Upper lobe of right lung (tissue), 1 donor: Measurements from ENCODE around the gene DNM1. TPM values are rescaled to one million over a fixed set of nuclear protein-coding genes. Genes with fewer than 3 reads are reported as not detected.

Experiments
- ATAC-seq: fragments of 200-7000 bp; cut with Tn5 transposase; one replicate; pipeline ENCODE4 v1.9.1; 2020; ENCODE audit warnings: mild to moderate bottlenecking, moderate library complexity
- DNase-seq: peaks from one replicate; pipeline ENCODE4 v3.0.0-alpha.2; 2020
- H3K27ac ChIP-seq: fragments of 200-600 bp; one replicate; pipeline ENCODE4 v1.8.0; 2022
- H3K27me3 ChIP-seq: fragments of 200-600 bp; one replicate; pipeline ENCODE4 v1.8.0; 2022; ENCODE audit warnings: mild to moderate bottlenecking
- H3K36me3 ChIP-seq: fragments of 200-600 bp; one replicate; pipeline ENCODE4 v1.8.0; 2022
- H3K4me1 ChIP-seq: fragments of 200-600 bp; one replicate; pipeline ENCODE4 v1.8.0; 2022
- H3K4me3 ChIP-seq: fragments of 200-600 bp; one replicate; pipeline ENCODE4 v1.8.0; 2022; ENCODE audit warnings: mild to moderate bottlenecking
- H3K9me3 ChIP-seq: fragments of 200-600 bp; one replicate; pipeline ENCODE4 v1.8.0; 2022
- intact Hi-C: fragments of 100-400 bp; cut with DNase I; formaldehyde crosslinking; loops from one replicate; pipeline ENCODE4 v1.11.0; 2022
- total RNA-seq: library from RNA; stranded (reverse); fragmentation: NEBNext Ultra II Directional; extraction: Animal tissue kit (Norgen Biotek cat#: 25700); gene quantifications from one replicate; pipeline ENCODE4 v1.2.1, GENCODE V29; 2021
- TF ChIP-seq, protein P1 (sequence below): fragments of 200-600 bp; IDR thresholded peaks from one replicate; pipeline ENCODE4 v1.8.0; 2022; ENCODE audit warnings: antibody characterized with exemption
- donor health status: DM: no; HTN: yes; CAD: no; lungs with severe emphysema.

Gene DNM1
- total RNA-seq, 1 donor from 2014 or later: 5.2 TPM

DNA sequence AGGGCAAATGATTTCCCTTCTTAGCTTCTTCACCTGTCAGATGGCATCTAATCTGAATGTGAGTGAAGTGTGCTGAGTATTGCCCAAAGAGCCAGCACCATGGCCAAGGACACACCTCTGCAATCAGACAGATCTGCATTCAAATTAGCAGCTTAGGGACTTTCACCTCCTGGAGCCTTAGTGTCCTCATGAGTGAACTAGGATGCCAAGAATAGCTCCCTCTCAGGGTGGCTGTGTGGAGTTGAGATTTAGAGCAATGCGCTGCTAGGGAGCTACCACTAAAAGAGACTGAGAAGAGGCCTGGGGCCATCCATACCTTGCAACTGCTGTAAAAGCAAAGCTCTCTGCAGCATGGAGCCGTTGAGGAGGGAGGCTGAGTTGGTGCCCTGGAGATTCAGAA is 13.2 kb upstream of the DNM1 start:
- DNase-seq (no peak), ATAC-seq (no peak)
- TF ChIP-seq, protein P1, sequence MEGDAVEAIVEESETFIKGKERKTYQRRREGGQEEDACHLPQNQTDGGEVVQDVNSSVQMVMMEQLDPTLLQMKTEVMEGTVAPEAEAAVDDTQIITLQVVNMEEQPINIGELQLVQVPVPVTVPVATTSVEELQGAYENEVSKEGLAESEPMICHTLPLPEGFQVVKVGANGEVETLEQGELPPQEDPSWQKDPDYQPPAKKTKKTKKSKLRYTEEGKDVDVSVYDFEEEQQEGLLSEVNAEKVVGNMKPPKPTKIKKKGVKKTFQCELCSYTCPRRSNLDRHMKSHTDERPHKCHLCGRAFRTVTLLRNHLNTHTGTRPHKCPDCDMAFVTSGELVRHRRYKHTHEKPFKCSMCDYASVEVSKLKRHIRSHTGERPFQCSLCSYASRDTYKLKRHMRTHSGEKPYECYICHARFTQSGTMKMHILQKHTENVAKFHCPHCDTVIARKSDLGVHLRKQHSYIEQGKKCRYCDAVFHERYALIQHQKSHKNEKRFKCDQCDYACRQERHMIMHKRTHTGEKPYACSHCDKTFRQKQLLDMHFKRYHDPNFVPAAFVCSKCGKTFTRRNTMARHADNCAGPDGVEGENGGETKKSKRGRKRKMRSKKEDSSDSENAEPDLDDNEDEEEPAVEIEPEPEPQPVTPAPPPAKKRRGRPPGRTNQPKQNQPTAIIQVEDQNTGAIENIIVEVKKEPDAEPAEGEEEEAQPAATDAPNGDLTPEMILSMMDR: no peak
- Histone ChIP-seq H3K36me3 (peaks cover 31% of the 10 kb centered on the region), H3K27me3 (no peaks in the 10 kb centered on the region), H3K27ac (no peak overlapping the region), H3K4me1 (peaks cover 18% of the 10 kb centered on the region), H3K4me3 (no peak overlapping the region), H3K9me3 (no peaks in the 10 kb centered on the region)
- intact Hi-C loops: no loop called here

DNA sequence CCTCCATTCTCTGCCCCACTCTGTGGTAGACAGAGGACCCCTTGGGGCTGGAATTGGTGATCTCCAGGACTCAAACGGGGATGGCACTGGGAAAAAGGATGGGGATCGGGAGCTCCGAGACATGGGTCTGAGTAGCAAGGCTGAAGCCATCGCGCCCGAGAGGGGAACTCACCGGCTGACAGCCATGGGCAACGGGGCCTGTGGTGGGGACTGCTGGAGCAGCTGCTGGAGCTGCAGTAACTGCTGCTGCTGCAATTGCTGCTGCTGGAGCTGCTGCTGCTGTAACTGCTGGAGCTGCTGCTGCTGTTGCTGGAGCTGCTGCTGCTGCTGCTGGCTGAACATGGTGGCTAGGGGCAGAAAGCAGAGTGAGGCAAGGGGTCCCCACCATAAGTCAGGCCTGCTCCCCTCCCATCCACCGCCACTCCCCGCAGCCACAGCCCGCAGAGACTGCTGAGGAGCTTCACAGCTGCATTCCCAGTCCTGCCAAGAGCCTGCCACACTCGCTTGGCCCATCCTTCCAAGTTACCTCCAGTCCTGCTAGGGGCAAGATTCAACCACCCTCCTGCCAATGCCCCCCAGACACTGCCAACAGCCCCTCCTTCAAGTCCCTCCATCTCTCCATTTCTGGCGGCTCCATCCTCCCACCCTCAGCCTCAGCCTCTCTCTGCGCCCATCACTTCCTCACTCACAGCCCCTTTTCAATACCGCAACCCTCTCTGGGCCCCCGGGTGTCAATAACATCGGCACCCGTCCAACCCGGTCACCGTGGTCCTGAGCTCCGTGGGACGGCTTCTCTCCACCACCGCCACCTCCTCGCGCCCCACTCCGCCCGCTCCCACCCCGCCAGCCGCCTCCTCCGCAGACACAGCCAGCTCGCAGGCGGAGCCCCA is 12.4 kb upstream of the DNM1 start:
- ATAC-seq: peak; percentile 26
- Histone ChIP-seq H3K27me3 (no peaks in the 10 kb centered on the region), H3K9me3 (no peaks in the 10 kb centered on the region), H3K4me1 (peaks cover 18% of the 10 kb centered on the region), H3K4me3 (peak overlapping the region; percentile 78), H3K36me3 (peaks cover 23% of the 10 kb centered on the region), H3K27ac (peak overlapping the region; percentile 85)
- intact Hi-C loops: no loop called here
- no peak for DNase-seq
- TF ChIP-seq, protein P1: no peak

DNA sequence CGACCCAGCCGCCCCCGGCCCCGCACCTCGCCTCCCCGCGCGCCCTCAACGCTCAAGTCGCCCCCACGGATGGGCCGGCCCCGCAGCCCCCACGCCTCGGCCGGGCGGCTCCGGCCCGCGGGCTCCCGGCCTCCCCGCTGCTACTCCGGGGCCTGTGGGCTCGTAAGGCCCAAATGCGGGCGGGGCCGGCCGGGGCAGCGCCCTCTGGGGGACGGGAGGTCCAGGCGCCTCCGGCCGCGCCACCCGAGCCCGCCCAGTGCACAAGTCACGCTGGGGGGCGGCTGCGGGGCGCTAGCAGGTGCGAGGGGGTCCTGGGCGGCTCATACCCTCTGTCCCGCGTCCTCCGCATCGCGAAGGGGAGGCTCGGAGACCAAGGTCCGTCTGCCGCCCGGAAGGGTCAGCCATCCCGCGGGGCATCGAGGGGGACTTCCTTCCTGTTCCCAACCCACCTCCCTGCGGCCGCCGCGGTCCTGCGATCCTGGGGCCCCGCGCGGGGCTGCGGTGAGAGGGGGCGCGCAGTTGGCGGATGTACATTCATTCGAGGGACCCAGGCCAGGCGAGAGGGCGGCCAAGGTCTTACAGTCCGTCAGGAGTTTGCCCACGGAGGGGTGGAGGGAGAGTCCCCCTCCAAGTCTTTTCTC is 11.7 kb upstream of the DNM1 start, which contains the start of gene CIZ1:
Gene CIZ1 (minus strand): TSS at position 167 of the 641 bp plus-strand sequence. CDS start 715 bp downstream, outside the sequence.
- peak within 1 kb of the TSS; percentile 85 for H3K27ac ChIP-seq
- ATAC-seq (peak; percentile 95), DNase-seq (peak; percentile 92)
- H3K9me3 ChIP-seq: no peaks in the 10 kb centered on the region
- H3K27me3 ChIP-seq: no peaks in the 10 kb centered on the region
- H3K4me3 ChIP-seq: peak within 1 kb of the TSS; percentile 78
- peaks cover 21% of the 10 kb centered on the region for H3K36me3 ChIP-seq
- peaks cover 18% of the 10 kb centered on the region for H3K4me1 ChIP-seq
- intact Hi-C loops: no loop called here
- TF ChIP-seq, protein P1: peak; percentile 78

DNA sequence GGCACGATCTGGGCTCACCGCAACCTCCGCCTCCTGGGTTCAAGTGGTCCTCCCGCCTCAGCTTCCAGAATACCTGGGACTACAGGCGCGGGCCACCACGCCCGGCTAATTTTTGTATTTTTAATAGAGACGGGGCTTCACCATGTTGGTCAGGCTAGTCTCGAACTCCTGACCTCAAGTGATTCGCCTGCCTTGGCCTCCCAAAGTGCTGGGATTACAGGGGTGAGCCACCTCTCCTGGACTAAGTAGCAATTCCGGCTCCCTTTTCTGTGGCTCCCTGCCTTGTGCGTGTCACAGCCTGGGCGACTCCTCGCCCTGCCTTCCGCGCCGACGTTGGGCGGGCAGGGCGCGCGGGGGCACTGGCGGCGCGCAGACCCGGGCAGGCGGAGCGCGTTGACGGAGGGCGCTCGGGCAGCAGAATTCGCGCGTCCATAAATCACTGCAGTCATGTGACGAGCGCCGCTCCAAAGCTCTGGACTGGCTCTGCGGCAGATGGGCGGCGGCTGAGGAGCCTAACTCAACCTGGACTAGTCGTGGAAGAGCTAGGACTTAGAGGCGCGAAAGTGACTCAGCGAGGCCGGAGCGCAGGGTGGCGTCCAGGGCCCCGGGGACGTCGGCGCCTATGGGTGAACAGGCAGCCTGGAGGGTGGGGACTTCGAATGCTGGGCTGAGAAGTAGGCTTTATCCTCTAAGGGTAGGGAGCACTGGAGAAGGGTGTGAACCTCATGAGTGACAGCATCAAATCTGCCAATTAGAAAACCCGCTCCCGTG is 10.4 kb upstream of the DNM1 start:
- ATAC-seq (peak; percentile 86), DNase-seq (peak; percentile 91)
- peaks cover 18% of the 10 kb centered on the region for H3K4me1 ChIP-seq
- TF ChIP-seq, protein P1: no peak
- H3K27ac ChIP-seq: peak overlapping the region; percentile 85
- H3K9me3 ChIP-seq: no peaks in the 10 kb centered on the region
- peak overlapping the region; percentile 78 for H3K4me3 ChIP-seq
- peaks cover 13% of the 10 kb centered on the region for H3K36me3 ChIP-seq
- H3K27me3 ChIP-seq: no peaks in the 10 kb centered on the region
- intact Hi-C loops: no loop called here

DNA sequence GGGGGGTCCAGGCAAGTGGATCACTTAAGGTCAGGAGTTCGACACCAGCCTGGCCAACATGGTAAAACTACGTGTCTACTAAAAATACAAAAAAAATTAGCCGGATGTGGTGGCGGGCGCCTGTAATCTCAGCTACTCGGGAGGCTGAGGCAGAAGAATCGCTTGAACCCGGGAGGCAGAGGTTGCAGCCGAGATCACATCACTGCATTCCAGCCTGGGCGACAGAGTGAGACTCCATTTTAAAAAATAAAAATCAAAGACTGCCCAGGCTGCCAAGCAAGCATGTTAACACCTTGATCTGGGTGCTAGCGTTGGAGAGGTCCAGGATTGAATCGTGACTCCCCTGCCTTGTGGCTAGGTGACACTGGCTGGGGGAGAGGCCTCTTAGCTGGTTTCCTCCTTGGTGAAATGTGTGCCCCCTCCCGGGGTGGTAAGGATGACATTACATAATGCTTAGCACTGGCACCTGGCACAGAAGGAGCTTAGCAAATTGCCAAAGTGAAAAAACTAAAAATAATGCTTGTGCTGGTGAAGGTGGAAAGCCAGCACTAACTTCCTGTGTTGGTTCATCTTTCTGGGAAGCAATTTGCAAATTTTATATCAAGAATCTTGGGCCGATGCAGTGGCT is 9.6 kb upstream of the DNM1 start:
- Histone ChIP-seq H3K27me3 (no peaks in the 10 kb centered on the region), H3K4me1 (peaks cover 18% of the 10 kb centered on the region), H3K9me3 (no peaks in the 10 kb centered on the region), H3K4me3 (no peak overlapping the region), H3K27ac (no peak overlapping the region), H3K36me3 (peaks cover 8% of the 10 kb centered on the region)
- no peak for DNase-seq
- intact Hi-C loops: no loop called here
- TF ChIP-seq, protein P1: no peak
- no peak for ATAC-seq
